ENCODE measurements around the gene RNASEL.
"Not testable (repeated sequence)": the region's sequence is repeated elsewhere in the genome, so short reads cannot be mapped to it uniquely, and the experiment has no call there.

Gene RNASEL

GRCh38 chr1:182560392-182560984 lies 28.6 kb downstream of the RNASEL start:
- DNase-seq: no peak

GRCh38 chr1:182556279-182556678 lies 32.8 kb downstream of the RNASEL start:
- DNase-seq: no peak

- DNase-seq: no peak
These were observed 33.6 kb downstream of the RNASEL start for GRCh38 chr1:182555493-182555892.

DNA sequence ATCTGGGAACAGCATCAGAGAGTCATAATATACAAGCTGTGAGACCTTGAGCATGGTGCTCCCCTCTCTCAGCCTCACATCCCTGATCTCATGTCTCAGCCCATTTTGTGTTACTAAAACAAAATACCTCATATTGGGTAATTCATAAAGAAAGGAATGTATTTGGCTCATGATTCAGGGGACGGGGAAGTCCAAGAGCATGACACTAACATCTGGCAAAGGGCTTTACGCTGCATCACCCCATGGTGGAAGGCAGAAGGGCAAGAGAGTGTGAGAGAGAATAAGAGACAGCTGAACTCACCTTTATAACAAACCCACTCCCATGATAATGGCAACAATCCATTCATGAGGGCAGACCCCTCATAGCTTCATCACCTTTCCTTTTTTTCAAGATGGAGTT lies 36.5 kb downstream of the RNASEL start:
- DNase-seq: no peak

- DNase-seq: no peak
These were observed 39.2 kb downstream of the RNASEL start for GRCh38 chr1:182549811-182550210.

- no peak for DNase-seq
These were observed 39.7 kb downstream of the RNASEL start for GRCh38 chr1:182549346-182549745.

GRCh38 chr1:182533896-182534295 lies 55.2 kb downstream of the RNASEL start:
- no peak for DNase-seq

GRCh38 chr1:182528206-182528605 lies 60.9 kb downstream of the RNASEL start:
- DNase-seq: not testable (repeated sequence)

- DNase-seq: no peak
These were observed 61.4 kb downstream of the RNASEL start for GRCh38 chr1:182527680-182528079.

GRCh38 chr1:182525342-182525741 lies 63.7 kb downstream of the RNASEL start:
- DNase-seq: no peak

Data from stimulated activated CD4-positive, alpha-beta T cell treated with anti-CD3 and anti-CD28 coated beads, Interleukin-2, amount 100 ng/mL, for 48 hours (primary cell).